HG03460 (cell line): ENCODE data around the gene INPP5A.
"Not testable (repeated sequence)": the region's sequence is repeated elsewhere in the genome, so short reads cannot be mapped to it uniquely, and the experiment has no call there.

ENCODE experiments used
- ATAC-seq: cut with Tn5 transposase; IDR thresholded peaks from one replicate; pipeline ENCODE4 v1.9.1; 2021; ENCODE audit not compliant: unreplicated experiment

The INPP5A gene

GRCh38 chr10:132669208-132669861 lies 131.7 kb downstream of the INPP5A start:
- no peak for ATAC-seq

- no peak for ATAC-seq
Measured at GRCh38 chr10:132670546-132671227, 133.1 kb downstream of the INPP5A start.

GRCh38 chr10:132671228-132672154 lies 133.9 kb downstream of the INPP5A start:
- no peak for ATAC-seq

GRCh38 chr10:132673746-132674145 lies 136.2 kb downstream of the INPP5A start:
- ATAC-seq = not testable (repeated sequence)

GRCh38 chr10:132674311-132674710 lies 136.7 kb downstream of the INPP5A start:
- no peak for ATAC-seq

- ATAC-seq = no peak
Measured at GRCh38 chr10:132675031-132675740, 137.6 kb downstream of the INPP5A start.

GRCh38 chr10:132676193-132676891 lies 138.8 kb downstream of the INPP5A start:
- no peak for ATAC-seq

GRCh38 chr10:132677096-132677472 lies 139.5 kb downstream of the INPP5A start:
- ATAC-seq = no peak

GRCh38 chr10:132677473-132678227 lies 140.1 kb downstream of the INPP5A start:
- ATAC-seq = no peak

GRCh38 chr10:132678436-132679216 lies 141.0 kb downstream of the INPP5A start:
- ATAC-seq = no peak

GRCh38 chr10:132679217-132679595 lies 141.6 kb downstream of the INPP5A start:
- no peak for ATAC-seq

GRCh38 chr10:132679640-132680039 lies 142.1 kb downstream of the INPP5A start:
- no peak for ATAC-seq

- not testable (repeated sequence) for ATAC-seq
Measured at GRCh38 chr10:132680741-132681140, 143.2 kb downstream of the INPP5A start.

GRCh38 chr10:132681858-132682755 lies 144.5 kb downstream of the INPP5A start:
- no peak for ATAC-seq

GRCh38 chr10:132684164-132684891 lies 146.7 kb downstream of the INPP5A start:
- peak; percentile 91 for ATAC-seq

GRCh38 chr10:132685101-132685891 lies 147.7 kb downstream of the INPP5A start:
- no peak for ATAC-seq
